A549 (cell line): ENCODE data around the gene IARS1. TPM values are rescaled to one million over a fixed set of nuclear protein-coding genes. Genes with fewer than 3 reads are reported as not detected.

Source experiments
- ATAC-seq, 2 experiments: fragments of 200-7000 bp in 1 of 2; fragments of >200 bp in 1 of 2; cut with Nextera tagmentation in 1 of 2; cut with Tn5 transposase in 1 of 2; 3 replicates each; pipeline versions ENCODE4 v1.8.0 to v1.9.1; 2018 to 2020; ENCODE audit warnings: mild to moderate bottlenecking in 1 of 2, moderate library complexity in 1 of 2
- CTCF ChIA-PET: fragments of 300-600 bp; sonication (Branson Sonifier 250); formaldehyde crosslinking; extraction: SDS; loops from one replicate; lab custom pipeline; 2021; ENCODE audit warnings: antibody characterized with exemption, inconsistent platforms; lab: Yijun Ruan, JAX
- POLR2A ChIA-PET: fragments of 350-600 bp; formaldehyde crosslinking; extraction: SDS; loops from one replicate; lab custom pipeline; 2021; ENCODE audit warnings: antibody characterized with exemption, inconsistent platforms; lab: Yijun Ruan, JAX
- DNase-seq, 2 experiments: peaks; one replicate each; pipeline versions ENCODE4 v3.0.0 to v3.0.0-alpha.2; 2011 to 2016; ENCODE audit warnings: low read depth in 1 of 2, low spot score in 1 of 2
- FAIRE-seq: peaks from 2 replicates; lab custom pipeline; 2011; peaks lifted over from hg19 to GRCh38; lab: Jason Lieb, UNC
- H3K27ac ChIP-seq, 2 experiments: fragments of >200 bp; sonication (Bioruptor Twin); formaldehyde crosslinking; 3 replicates each; pipeline ENCODE4 v1.5.1; 2016 to 2017
- H3K4me1 ChIP-seq: fragments of >200 bp; sonication (Bioruptor Twin); formaldehyde crosslinking; 3 replicates; pipeline ENCODE4 v1.6.1; 2016
- H3K4me2 ChIP-seq: fragments of >200 bp; sonication (Bioruptor Twin); formaldehyde crosslinking; 3 replicates; pipeline ENCODE4 v1.6.1; 2016
- H3K4me3 ChIP-seq: fragments of >200 bp; sonication (Bioruptor Twin); formaldehyde crosslinking; 3 replicates; pipeline ENCODE4 v1.5.1; 2016
- H3K9me3 ChIP-seq: fragments of >200 bp; sonication (Bioruptor Twin); formaldehyde crosslinking; 3 replicates; pipeline ENCODE4 v1.6.1; 2016
- CTCF ChIP-seq: fragments of >200 bp; sonication (Bioruptor Twin); formaldehyde crosslinking; IDR thresholded peaks from 3 replicates; pipeline ENCODE4 v1.5.1; 2016
- EP300 ChIP-seq, 2 experiments: fragments of >200 bp; sonication (Bioruptor Twin); formaldehyde crosslinking; IDR thresholded peaks; 2 replicates in 1 of 2; 3 replicates in 1 of 2; pipeline ENCODE4 v1.6.1; 2016 to 2017
- HEYL ChIP-seq: fragments of 250-450 bp; sonication (Bioruptor Pico); IDR thresholded peaks from 2 replicates; pipeline ENCODE4 v1.8.0; 2021; ENCODE audit warnings: mild to moderate bottlenecking, moderate library complexity
- HOXB13 ChIP-seq: fragments of 250-450 bp; sonication (Bioruptor Pico); IDR thresholded peaks from 2 replicates; pipeline ENCODE4 v1.5.0; 2020; ENCODE audit warnings: low read depth, mild to moderate bottlenecking, moderate library complexity
- KDM1A ChIP-seq: fragments of 200-600 bp; sonication (generic); IDR thresholded peaks from 2 replicates; pipeline ENCODE4 v1.6.1; 2016; ENCODE audit warnings: low read depth, mild to moderate bottlenecking
- KDM5A ChIP-seq: fragments of 200-600 bp; sonication (generic); IDR thresholded peaks from 2 replicates; pipeline ENCODE4 v1.6.1; 2016; ENCODE audit warnings: antibody characterized with exemption, mild to moderate bottlenecking
- MAFK ChIP-seq: fragments of 450-650 bp; IDR thresholded peaks from 2 replicates; pipeline ENCODE4 v1.6.1; 2014; ENCODE audit not compliant: partially characterized antibody
- MAZ ChIP-seq: fragments of 150-350 bp; IDR thresholded peaks from 2 replicates; pipeline ENCODE4 v1.6.1; 2014; ENCODE audit warnings: antibody characterized with exemption, low read depth, low read length, borderline replicate concordance
- MYC ChIP-seq: IDR thresholded peaks from 2 replicates; pipeline ENCODE4 v1.6.1; 2012; ENCODE audit warnings: mild to moderate bottlenecking, inconsistent platforms, low read length, improper control_type of control experiment, borderline replicate concordance
- NR3C1 ChIP-seq: fragments of >200 bp; sonication (Bioruptor Twin); formaldehyde crosslinking; IDR thresholded peaks from 3 replicates; pipeline ENCODE4 v1.6.1; 2017
- PBX3 ChIP-seq: IDR thresholded peaks from 2 replicates; pipeline ENCODE4 v1.6.1; 2012
- RAD21 ChIP-seq, 2 experiments: fragments of >200 bp in 1 of 2; sonication (Bioruptor Twin) in 1 of 2; formaldehyde crosslinking in 1 of 2; IDR thresholded peaks in 1 of 2; conservative IDR thresholded peaks in 1 of 2; 2 replicates in 1 of 2; 3 replicates in 1 of 2; pipeline ENCODE4 v1.6.1; 2012 to 2018; ENCODE audit warnings: inconsistent platforms in 1 of 2
- REST ChIP-seq: fragments of 200-600 bp; sonication (generic); IDR thresholded peaks from 2 replicates; pipeline ENCODE4 v1.6.1; 2016; ENCODE audit warnings: antibody characterized with exemption, mild to moderate bottlenecking, moderate library complexity
- SMC3 ChIP-seq: fragments of >200 bp; sonication (Bioruptor Twin); formaldehyde crosslinking; IDR thresholded peaks from 3 replicates; pipeline ENCODE4 v1.6.1; 2018; ENCODE audit warnings: inconsistent platforms
- USF2 ChIP-seq: fragments of 450-650 bp; IDR thresholded peaks from 2 replicates; pipeline ENCODE4 v1.6.1; 2014; ENCODE audit warnings: antibody characterized with exemption
- ZSCAN20 ChIP-seq: fragments of 250-450 bp; sonication (Bioruptor Pico); IDR thresholded peaks from 2 replicates; pipeline ENCODE4 v1.8.0; 2022; ENCODE audit warnings: mild to moderate bottlenecking, moderate library complexity
- WGBS: methylation state at CpG from one replicate; pipeline ENCODE4 v1.1.6; 2017; ENCODE audit errors: missing lambda C conversion rate; 5-methylcytosine and 5-hydroxymethylcytosine counted together
- polyA plus RNA-seq, 4 experiments: library from polyadenylated mRNA; depleted of rRNA in 3 of 4; stranded (reverse); fragments of >200 nt; fragmentation: RNase III in 1 of 4; extraction: RNeasy Plus Mini Kit Qiagen cat#74134 plus additional on column Dnase treatment in 1 of 4; gene quantifications; 2 replicates in 3 of 4; 3 replicates in 1 of 4; pipeline ENCODE4 v1.2.3, GENCODE V29; 2011 to 2017

IARS1 gene
- polyA plus RNA-seq, 2 of the 4 experiments (the other 2 are of a cell fraction) = 121 to 244 TPM

GRCh38 chr9:92279302-92279701 lies 14.2 kb downstream of the IARS1 start:
- POLR2A ChIA-PET = interaction anchor here (1.4 kb wide), 1 partner anchor 10 kb away, joined by 5 read pairs; no protein-coding TSS in a partner anchor
- WGBS = 92% methylated on average over 1 of the region's 1 CpG
- TF ChIP-seq USF2 = no peak
- TF ChIP-seq NR3C1 = no peak
- FAIRE-seq = no peak
- H3K9me3 ChIP-seq = no peaks in the 10 kb centered on the region
- no peak overlapping the region for H3K4me2 ChIP-seq
- H3K4me3 ChIP-seq = no peak overlapping the region
- 0 out of 3 replicates have a peak, but pooled peaks cover 6% of the 10 kb centered on the region for H3K4me1 ChIP-seq
- no peak overlapping the region for H3K27ac ChIP-seq
- no peak for ATAC-seq
- CTCF ChIA-PET = interaction anchor here (0.9 to 5.4 kb wide), 9 partner anchors 10 to 357 kb away, joined by 3 to 31 read pairs (median 4); no protein-coding TSS in a partner anchor
- no peak for DNase-seq

GRCh38 chr9:92278110-92278509 lies 15.4 kb downstream of the IARS1 start:
- CTCF ChIA-PET = interaction anchor here (0.6 to 5.4 kb wide), 11 partner anchors 9 to 513 kb away, joined by 3 to 31 read pairs (median 4); no protein-coding TSS in a partner anchor
- no peak for DNase-seq

GRCh38 chr9:92276331-92277032 lies 17.0 kb downstream of the IARS1 start:
- FAIRE-seq (no peak), DNase-seq (no peak), ATAC-seq (no peak)
- H3K4me3 ChIP-seq = no peak overlapping the region
- no peak overlapping the region for H3K27ac ChIP-seq
- WGBS = 85% methylated on average over 11 of the region's 11 CpGs
- H3K4me1 ChIP-seq = no peaks in the 10 kb centered on the region
- ChIA-PET CTCF (interaction anchor here (0.9 to 5.4 kb wide), 4 partner anchors 18 to 500 kb away, joined by 3 to 31 read pairs (median 4); no protein-coding TSS in a partner anchor), POLR2A (no interaction called here)
- H3K4me2 ChIP-seq = no peak overlapping the region
- TF ChIP-seq HEYL (CRISPR knock-in tag) (no peak), SMC3 (no peak), EP300 (IDR thresholded peaks at IDR 0.05) (no peak), MYC (no peak), PBX3 (no peak), CTCF (no peak), REST (no peak), MAZ (no peak), KDM5A (no peak), HOXB13 (CRISPR knock-in tag) (no peak), NR3C1 (no peak), ZSCAN20 (CRISPR knock-in tag) (no peak), MAFK (no peak)
- no peaks in the 10 kb centered on the region for H3K9me3 ChIP-seq

More at GRCh38 chr9:92278110-92278509, 15.4 kb downstream of the IARS1 start:
- ATAC-seq (no peak), FAIRE-seq (no peak)
- no peak for TF ChIP-seq KDM1A
- TF ChIP-seq RAD21 (conservative IDR thresholded peaks at IDR 0.05 in 1 of 2, IDR thresholded peaks at IDR 0.05 in 1 of 2) = no peak
- no peak for TF ChIP-seq MYC
- no peak overlapping the region for H3K4me2 ChIP-seq
- POLR2A ChIA-PET = no interaction called here
- H3K4me1 ChIP-seq = no peaks in the 10 kb centered on the region
- H3K4me3 ChIP-seq = no peak overlapping the region
- 84% methylated on average over 2 of the region's 2 CpGs for WGBS
- H3K9me3 ChIP-seq = no peaks in the 10 kb centered on the region
- H3K27ac ChIP-seq = no peak overlapping the region
